GM23338 (cell line): ENCODE measurements around the gene SHISA8. TPM values are rescaled to one million over a fixed set of nuclear protein-coding genes. Genes with fewer than 3 reads are reported as not detected.

Experiments
- ATAC-seq: fragments of 200-7000 bp; cut with Tn5 transposase; 3 replicates; pipeline ENCODE4 v1.9.1; 2020
- DNase-seq: peaks from one replicate; pipeline ENCODE4 v3.0.0-alpha.2; 2015; ENCODE audit warnings: low spot score
- H2AFZ ChIP-seq: fragments of 200-600 bp; sonication (generic); 2 replicates; pipeline ENCODE4 v1.8.0; 2016; ENCODE audit warnings: antibody characterized with exemption, mild to moderate bottlenecking, moderate library complexity
- H3F3A ChIP-seq: fragments of 200-600 bp; sonication (generic); replicated peaks from 2 replicates; pipeline ENCODE4 v1.8.0; 2017; ENCODE audit warnings: antibody characterized with exemption, mixed run types, low read depth
- H3K27ac ChIP-seq: fragments of 200-600 bp; sonication (generic); 2 replicates; pipeline ENCODE4 v1.6.1; 2016; ENCODE audit warnings: low read depth
- H3K27me3 ChIP-seq: fragments of 200-600 bp; sonication (generic); 2 replicates; pipeline ENCODE4 v1.8.0; 2016; ENCODE audit warnings: mild to moderate bottlenecking, mixed run types, moderate library complexity; ENCODE audit not compliant: insufficient read depth
- H3K36me3 ChIP-seq: fragments of 200-600 bp; sonication (generic); 2 replicates; pipeline ENCODE4 v1.8.0; 2016; ENCODE audit warnings: mild to moderate bottlenecking; ENCODE audit not compliant: insufficient read depth
- H3K4me1 ChIP-seq: fragments of 200-600 bp; sonication (generic); 2 replicates; pipeline ENCODE4 v1.8.0; 2016; ENCODE audit warnings: mild to moderate bottlenecking, moderate library complexity; ENCODE audit not compliant: insufficient read depth
- H3K4me2 ChIP-seq: fragments of 200-600 bp; sonication (generic); 2 replicates; pipeline ENCODE4 v1.7.1; 2017; ENCODE audit warnings: mixed run types
- H3K4me3 ChIP-seq: fragments of 200-600 bp; sonication (generic); 2 replicates; pipeline ENCODE4 v1.6.1; 2016; ENCODE audit warnings: mixed run types
- H3K79me2 ChIP-seq: fragments of 200-600 bp; sonication (generic); replicated peaks from 2 replicates; pipeline ENCODE4 v1.8.0; 2017; ENCODE audit warnings: mild to moderate bottlenecking; ENCODE audit not compliant: insufficient read depth
- H3K9me2 ChIP-seq: fragments of 200-600 bp; sonication (generic); 2 replicates; pipeline ENCODE4 v1.8.0; 2017; ENCODE audit not compliant: insufficient read depth
- H4K20me1 ChIP-seq: fragments of 200-600 bp; sonication (generic); replicated peaks from 2 replicates; pipeline ENCODE4 v1.8.0; 2017; ENCODE audit warnings: mild to moderate bottlenecking; ENCODE audit not compliant: insufficient read depth
- H3K27ac Mint-ChIP-seq: 2 replicates; pipeline ENCODE4 v1.8.0; 2020; ENCODE audit warnings: inconsistent platforms, mild to moderate bottlenecking, moderate library complexity, mixed read lengths
- H3K27me3 Mint-ChIP-seq: 3 replicates; pipeline ENCODE4 v1.8.0; 2022; ENCODE audit warnings: low read depth, mild to moderate bottlenecking, moderate library complexity, mixed read lengths, inconsistent platforms; ENCODE audit not compliant: insufficient read depth, poor library complexity
- H3K36me3 Mint-ChIP-seq: 3 replicates; pipeline ENCODE4 v1.8.0; 2021; ENCODE audit warnings: low read depth, mild to moderate bottlenecking, inconsistent platforms, moderate library complexity, mixed read lengths
- H3K4me1 Mint-ChIP-seq: 3 replicates; pipeline ENCODE4 v1.8.0; 2020; ENCODE audit warnings: mild to moderate bottlenecking, inconsistent platforms, mixed read lengths
- H3K4me3 Mint-ChIP-seq: 3 replicates; pipeline ENCODE4 v1.8.0; 2021; ENCODE audit warnings: moderate library complexity, mild to moderate bottlenecking, inconsistent platforms, mixed read lengths
- H3K9me3 Mint-ChIP-seq: 3 replicates; pipeline ENCODE4 v1.8.0; 2020; ENCODE audit warnings: moderate library complexity, mild to moderate bottlenecking, inconsistent platforms, mixed read lengths
- EZH2 ChIP-seq: fragments of 200-600 bp; sonication (generic); IDR thresholded peaks from one replicate; pipeline ENCODE4 v1.8.0; 2017; ENCODE audit warnings: antibody characterized with exemption, mild to moderate bottlenecking, low read depth; ENCODE audit not compliant: unreplicated experiment
- POLR2AphosphoS5 ChIP-seq: IDR thresholded peaks from 2 replicates; pipeline ENCODE4 v1.6.1; 2016; ENCODE audit warnings: antibody characterized with exemption, low read depth
- polyA plus RNA-seq: library from polyadenylated mRNA; unstranded; fragments of >200 nt; fragmentation: Nextera tagmentation; extraction: Ambion mirVana; gene quantifications from 2 replicates; pipeline ENCODE4 v1.2.1, GENCODE V29; 2016
- total RNA-seq: library from RNA; depleted of rRNA; stranded (reverse); fragments of >200 nt; shearing (Covaris generic); gene quantifications from 2 replicates; pipeline ENCODE4 v1.2.3, GENCODE V29; 2014
- TF ChIP-seq, protein P1 (sequence below): fragments of 250-450 bp; sonication (Bioruptor Pico); IDR thresholded peaks from 2 replicates; pipeline ENCODE4 v1.5.0; 2020; ENCODE audit warnings: mild to moderate bottlenecking, moderate library complexity
- TF ChIP-seq, protein P2 (sequence below): IDR thresholded peaks from one replicate; pipeline ENCODE4 v1.6.1; 2018; ENCODE audit warnings: antibody characterized with exemption; ENCODE audit not compliant: unreplicated experiment

Gene SHISA8
- total and polyA plus RNA-seq, 2 experiments from 2014 or later, result 5.1 TPM; not detected in 1

DNA sequence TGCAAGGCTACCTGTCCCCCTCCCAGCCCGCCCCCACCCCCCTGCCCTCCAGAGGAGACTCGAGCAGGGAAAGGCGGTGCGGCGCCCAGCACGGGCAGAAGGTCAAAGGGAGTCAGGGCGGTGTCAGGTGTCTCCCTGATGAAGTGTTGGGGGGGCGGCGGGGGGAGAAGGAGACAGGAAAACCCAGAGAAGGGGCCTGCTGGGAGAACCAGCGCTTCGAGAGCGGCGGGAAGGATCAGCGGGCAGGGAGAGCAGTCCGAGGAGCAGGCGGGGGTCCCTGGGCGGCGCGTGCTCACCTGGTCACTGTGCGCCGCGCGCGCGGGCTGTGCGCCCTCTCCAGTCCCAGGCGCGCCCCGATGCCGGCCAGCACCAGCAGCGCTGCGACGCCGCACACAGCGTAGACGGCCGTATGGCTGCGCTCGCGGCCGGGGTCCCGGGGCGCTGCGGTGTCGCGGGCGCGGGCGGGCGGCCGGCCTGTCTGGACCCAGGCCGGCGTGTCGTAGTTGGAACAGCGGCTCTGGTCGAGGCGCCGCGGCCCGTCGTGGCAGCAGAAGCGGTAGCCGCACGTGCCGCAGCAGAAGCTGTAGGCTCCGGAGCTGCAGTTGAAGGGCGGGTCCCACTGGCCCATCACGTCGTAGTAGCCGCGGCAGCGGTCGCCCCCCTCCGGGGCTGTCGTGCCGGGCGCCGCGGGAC is 886 bp downstream of the SHISA8 start (continued):
- TF ChIP-seq, protein P1, sequence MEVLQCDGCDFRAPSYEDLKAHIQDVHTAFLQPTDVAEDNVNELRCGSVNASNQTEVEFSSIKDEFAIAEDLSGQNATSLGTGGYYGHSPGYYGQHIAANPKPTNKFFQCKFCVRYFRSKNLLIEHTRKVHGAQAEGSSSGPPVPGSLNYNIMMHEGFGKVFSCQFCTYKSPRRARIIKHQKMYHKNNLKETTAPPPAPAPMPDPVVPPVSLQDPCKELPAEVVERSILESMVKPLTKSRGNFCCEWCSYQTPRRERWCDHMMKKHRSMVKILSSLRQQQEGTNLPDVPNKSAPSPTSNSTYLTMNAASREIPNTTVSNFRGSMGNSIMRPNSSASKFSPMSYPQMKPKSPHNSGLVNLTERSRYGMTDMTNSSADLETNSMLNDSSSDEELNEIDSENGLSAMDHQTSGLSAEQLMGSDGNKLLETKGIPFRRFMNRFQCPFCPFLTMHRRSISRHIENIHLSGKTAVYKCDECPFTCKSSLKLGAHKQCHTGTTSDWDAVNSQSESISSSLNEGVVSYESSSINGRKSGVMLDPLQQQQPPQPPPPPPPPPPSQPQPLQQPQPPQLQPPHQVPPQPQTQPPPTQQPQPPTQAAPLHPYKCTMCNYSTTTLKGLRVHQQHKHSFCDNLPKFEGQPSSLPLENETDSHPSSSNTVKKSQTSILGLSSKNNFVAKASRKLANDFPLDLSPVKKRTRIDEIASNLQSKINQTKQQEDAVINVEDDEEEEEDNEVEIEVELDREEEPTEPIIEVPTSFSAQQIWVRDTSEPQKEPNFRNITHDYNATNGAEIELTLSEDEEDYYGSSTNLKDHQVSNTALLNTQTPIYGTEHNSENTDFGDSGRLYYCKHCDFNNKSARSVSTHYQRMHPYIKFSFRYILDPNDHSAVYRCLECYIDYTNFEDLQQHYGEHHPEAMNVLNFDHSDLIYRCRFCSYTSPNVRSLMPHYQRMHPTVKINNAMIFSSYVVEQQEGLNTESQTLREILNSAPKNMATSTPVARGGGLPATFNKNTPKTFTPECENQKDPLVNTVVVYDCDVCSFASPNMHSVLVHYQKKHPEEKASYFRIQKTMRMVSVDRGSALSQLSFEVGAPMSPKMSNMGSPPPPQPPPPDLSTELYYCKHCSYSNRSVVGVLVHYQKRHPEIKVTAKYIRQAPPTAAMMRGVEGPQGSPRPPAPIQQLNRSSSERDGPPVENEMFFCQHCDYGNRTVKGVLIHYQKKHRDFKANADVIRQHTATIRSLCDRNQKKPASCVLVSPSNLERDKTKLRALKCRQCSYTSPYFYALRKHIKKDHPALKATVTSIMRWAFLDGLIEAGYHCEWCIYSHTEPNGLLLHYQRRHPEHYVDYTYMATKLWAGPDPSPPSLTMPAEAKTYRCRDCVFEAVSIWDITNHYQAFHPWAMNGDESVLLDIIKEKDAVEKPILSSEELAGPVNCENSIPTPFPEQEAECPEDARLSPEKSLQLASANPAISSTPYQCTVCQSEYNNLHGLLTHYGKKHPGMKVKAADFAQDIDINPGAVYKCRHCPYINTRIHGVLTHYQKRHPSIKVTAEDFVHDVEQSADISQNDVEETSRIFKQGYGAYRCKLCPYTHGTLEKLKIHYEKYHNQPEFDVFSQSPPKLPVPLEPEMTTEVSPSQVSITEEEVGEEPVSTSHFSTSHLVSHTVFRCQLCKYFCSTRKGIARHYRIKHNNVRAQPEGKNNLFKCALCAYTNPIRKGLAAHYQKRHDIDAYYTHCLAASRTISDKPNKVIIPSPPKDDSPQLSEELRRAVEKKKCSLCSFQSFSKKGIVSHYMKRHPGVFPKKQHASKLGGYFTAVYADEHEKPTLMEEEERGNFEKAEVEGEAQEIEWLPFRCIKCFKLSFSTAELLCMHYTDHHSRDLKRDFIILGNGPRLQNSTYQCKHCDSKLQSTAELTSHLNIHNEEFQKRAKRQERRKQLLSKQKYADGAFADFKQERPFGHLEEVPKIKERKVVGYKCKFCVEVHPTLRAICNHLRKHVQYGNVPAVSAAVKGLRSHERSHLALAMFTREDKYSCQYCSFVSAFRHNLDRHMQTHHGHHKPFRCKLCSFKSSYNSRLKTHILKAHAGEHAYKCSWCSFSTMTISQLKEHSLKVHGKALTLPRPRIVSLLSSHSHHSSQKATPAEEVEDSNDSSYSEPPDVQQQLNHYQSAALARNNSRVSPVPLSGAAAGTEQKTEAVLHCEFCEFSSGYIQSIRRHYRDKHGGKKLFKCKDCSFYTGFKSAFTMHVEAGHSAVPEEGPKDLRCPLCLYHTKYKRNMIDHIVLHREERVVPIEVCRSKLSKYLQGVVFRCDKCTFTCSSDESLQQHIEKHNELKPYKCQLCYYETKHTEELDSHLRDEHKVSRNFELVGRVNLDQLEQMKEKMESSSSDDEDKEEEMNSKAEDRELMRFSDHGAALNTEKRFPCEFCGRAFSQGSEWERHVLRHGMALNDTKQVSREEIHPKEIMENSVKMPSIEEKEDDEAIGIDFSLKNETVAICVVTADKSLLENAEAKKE (CRISPR knock-in tag), result no peak
- TF ChIP-seq POLR2AphosphoS5, result no peak

DNA sequence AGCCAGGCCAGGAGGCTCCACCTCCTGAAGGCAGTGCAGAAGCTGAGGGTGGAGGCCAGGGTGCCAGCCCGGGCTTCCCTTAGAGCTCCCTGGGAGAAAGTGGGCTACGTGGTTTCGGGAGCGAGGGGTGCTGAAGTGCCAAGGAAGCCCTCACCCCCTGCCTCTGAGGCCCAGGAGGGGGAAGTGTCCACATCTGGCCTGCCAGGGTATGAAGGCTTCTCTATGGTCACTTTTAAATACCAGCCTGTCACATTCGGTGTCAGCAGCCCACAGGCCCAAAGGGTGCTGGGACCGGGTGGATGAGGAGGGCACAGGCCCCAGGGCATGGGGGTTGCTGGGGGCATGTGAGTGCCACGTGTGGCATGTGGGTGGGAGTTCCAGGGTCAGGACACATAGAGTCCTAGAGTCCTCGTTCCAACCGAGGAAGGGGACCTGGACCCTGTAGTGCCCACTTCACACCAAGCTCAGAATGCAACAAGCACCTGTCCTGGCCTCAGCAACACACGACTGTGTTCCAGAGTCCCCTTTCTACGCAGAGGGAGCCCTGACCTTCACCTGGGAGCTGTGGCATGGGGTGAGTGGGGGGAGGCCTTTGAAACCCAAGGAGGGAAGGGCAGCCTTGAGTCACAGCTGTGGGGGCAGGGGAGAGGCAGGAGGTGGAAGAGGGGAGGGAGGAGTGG is 1.7 kb downstream of the SHISA8 start:
- no peak for ATAC-seq
- Histone ChIP-seq H3K4me3 (no peak overlapping the region), H2AFZ (no peak overlapping the region), H3K27ac (no peak overlapping the region), H3F3A (peaks cover 15% of the 10 kb centered on the region), H3K4me2 (peak overlapping the region; percentile 60), H3K4me1 (peaks cover 13% of the 10 kb centered on the region; the same call in 1 of the 2 replicates), H3K9me2 (no peaks in the 10 kb centered on the region), H3K36me3 (no peaks in the 10 kb centered on the region), H3K79me2 (no peaks in the 10 kb centered on the region), H4K20me1 (peaks cover 4% of the 10 kb centered on the region), H3K27me3 (peaks cover 100% of the 10 kb centered on the region)
- no peak overlapping the region for H3K27ac Mint-ChIP-seq
- DNase-seq, result no peak
- peaks cover 84% of the 10 kb centered on the region for H3K27me3 Mint-ChIP-seq
- peaks cover 6% of the 10 kb centered on the region for H3K9me3 Mint-ChIP-seq
- peak; percentile 78 for TF ChIP-seq EZH2
- TF ChIP-seq, protein P2, sequence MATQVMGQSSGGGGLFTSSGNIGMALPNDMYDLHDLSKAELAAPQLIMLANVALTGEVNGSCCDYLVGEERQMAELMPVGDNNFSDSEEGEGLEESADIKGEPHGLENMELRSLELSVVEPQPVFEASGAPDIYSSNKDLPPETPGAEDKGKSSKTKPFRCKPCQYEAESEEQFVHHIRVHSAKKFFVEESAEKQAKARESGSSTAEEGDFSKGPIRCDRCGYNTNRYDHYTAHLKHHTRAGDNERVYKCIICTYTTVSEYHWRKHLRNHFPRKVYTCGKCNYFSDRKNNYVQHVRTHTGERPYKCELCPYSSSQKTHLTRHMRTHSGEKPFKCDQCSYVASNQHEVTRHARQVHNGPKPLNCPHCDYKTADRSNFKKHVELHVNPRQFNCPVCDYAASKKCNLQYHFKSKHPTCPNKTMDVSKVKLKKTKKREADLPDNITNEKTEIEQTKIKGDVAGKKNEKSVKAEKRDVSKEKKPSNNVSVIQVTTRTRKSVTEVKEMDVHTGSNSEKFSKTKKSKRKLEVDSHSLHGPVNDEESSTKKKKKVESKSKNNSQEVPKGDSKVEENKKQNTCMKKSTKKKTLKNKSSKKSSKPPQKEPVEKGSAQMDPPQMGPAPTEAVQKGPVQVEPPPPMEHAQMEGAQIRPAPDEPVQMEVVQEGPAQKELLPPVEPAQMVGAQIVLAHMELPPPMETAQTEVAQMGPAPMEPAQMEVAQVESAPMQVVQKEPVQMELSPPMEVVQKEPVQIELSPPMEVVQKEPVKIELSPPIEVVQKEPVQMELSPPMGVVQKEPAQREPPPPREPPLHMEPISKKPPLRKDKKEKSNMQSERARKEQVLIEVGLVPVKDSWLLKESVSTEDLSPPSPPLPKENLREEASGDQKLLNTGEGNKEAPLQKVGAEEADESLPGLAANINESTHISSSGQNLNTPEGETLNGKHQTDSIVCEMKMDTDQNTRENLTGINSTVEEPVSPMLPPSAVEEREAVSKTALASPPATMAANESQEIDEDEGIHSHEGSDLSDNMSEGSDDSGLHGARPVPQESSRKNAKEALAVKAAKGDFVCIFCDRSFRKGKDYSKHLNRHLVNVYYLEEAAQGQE, result no peak
- H3K36me3 Mint-ChIP-seq, result no peaks in the 10 kb centered on the region; the same call in 2 of the 3 replicates
- peak overlapping the region; percentile 52 for H3K4me3 Mint-ChIP-seq
- peaks cover 22% of the 10 kb centered on the region for H3K4me1 Mint-ChIP-seq
